Neural cell (in vitro differentiated cells): ENCODE measurements around the gene SLC25A34.

Experiments
- CTCF ChIP-seq: fragments of 450-650 bp; IDR thresholded peaks from 2 replicates; pipeline ENCODE4 v1.5.1; 2014; ENCODE audit warnings: antibody characterized with exemption, mild to moderate bottlenecking, moderate library complexity; ENCODE audit not compliant: poor library complexity, severe bottlenecking
- EZH2 ChIP-seq: fragments of 200-600, 300-800 bp; shearing (Covaris generic), sonication (generic); IDR thresholded peaks from 2 replicates; pipeline ENCODE4 v1.6.1; 2014; ENCODE audit warnings: antibody characterized with exemption, low read length, borderline replicate concordance, mild to moderate bottlenecking; ENCODE audit not compliant: insufficient read depth, poor library complexity, severe bottlenecking
- POLR2AphosphoS5 ChIP-seq: IDR thresholded peaks from 2 replicates; pipeline ENCODE4 v1.6.1; 2012

DNA sequence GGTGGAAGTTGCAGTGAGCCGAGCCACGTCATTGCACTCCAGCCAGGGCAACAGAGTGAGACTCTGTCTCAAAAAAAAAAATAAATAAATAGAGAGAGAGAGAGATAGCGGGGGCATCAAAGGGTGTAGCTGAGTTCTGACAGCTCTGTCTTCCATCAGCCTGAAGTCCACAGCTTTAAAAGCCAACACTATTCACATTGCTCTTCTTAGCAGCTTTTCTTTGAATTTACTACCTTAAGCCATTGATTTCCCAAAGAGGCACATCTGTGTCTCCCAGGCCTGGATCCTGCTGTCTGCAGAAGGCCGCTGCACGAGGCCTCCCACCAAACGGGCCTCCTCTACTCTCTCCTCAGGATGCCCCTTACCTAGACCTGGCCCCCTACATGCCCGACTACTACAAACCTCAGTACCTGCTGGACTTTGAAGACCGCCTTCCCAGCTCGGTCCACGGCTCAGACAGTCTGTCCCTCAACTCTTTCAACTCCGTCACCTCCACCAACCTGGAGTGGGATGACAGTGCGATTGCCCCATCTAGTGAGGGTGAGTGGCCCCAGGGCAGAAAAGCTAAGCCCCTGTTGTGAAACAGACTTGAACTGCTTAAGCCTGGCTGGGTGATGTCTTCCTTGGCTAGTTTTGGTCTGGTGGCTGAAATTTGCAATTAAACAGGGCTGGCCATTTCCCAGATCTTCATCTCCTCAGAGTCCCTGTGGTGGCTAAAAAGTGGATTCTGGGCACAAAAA, 16.5 kb upstream of the SLC25A34 start:
- TF ChIP-seq CTCF, result no peak
- TF ChIP-seq EZH2, result no peak
- no peak for TF ChIP-seq POLR2AphosphoS5
